GM18873 (cell line): ENCODE results near the gene SIK3.
A peak's percentile ranks its signal among the peaks of the same experiment; 100 is the strongest.

Experiments used
- ATAC-seq: cut with Tn5 transposase; IDR thresholded peaks from one replicate; pipeline ENCODE4 v1.9.1; 2021; ENCODE audit warnings: mild to moderate bottlenecking, moderate library complexity, moderate number of reproducible peaks; ENCODE audit not compliant: unreplicated experiment, low FRiP score

Gene SIK3

DNA sequence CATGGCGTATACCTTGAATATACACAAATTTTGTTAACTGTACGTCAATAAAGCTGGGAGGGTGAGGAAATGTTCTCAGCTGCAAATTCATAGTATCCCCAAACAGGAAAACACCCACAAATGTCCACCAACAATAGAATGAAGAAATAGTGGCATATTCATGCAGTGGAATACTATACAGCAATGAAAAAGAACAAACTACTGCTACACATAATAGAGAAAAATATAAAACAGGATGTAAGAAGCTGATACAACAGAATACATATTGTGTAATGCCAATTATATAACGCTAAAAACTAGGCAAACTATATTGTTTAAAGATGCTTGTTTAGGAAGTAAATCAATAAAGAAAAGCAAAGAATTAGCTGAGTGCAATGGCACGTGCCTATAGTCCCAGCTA, 81.5 kb downstream of the SIK3 start:
- ATAC-seq, result no peak

GRCh38 chr11:117016246-117016645, 82.0 kb downstream of the SIK3 start:
- no peak for ATAC-seq

GRCh38 chr11:117011541-117011898, 86.7 kb downstream of the SIK3 start:
- no peak for ATAC-seq

DNA sequence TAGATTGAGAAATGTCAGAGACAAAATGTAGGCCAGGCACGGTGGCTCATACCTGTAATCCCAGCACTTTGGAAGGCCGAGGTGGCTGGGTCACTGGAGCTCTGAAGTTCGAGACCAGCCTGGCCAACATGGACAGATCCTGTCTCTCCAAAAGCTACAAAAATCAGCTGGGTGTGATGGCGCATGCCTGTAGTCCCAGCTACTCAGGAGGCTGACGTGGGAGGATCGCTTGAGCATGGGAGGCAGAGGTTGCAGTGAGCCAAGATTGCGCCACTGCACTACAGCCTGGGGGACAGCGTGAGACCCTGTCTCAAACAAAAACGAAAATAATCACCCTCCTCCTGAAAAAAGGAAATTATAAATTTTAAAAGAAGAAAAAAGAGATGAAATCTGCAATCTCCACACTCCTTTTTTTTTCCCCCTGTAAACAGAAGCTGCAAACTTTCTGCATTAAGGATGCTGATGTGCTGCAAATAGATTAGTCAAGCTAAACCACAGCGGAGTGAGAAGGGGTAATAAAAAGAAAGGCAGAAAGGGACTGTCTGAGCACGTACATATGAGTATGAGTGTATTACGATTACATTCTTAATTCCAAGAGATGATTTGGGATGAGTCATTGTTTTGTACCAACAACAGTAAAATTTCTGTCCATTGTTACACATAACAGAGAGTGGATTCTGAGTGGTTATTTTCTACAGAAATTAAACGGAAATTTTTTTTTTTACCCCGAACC, 87.3 kb downstream of the SIK3 start:
- no peak for ATAC-seq

DNA sequence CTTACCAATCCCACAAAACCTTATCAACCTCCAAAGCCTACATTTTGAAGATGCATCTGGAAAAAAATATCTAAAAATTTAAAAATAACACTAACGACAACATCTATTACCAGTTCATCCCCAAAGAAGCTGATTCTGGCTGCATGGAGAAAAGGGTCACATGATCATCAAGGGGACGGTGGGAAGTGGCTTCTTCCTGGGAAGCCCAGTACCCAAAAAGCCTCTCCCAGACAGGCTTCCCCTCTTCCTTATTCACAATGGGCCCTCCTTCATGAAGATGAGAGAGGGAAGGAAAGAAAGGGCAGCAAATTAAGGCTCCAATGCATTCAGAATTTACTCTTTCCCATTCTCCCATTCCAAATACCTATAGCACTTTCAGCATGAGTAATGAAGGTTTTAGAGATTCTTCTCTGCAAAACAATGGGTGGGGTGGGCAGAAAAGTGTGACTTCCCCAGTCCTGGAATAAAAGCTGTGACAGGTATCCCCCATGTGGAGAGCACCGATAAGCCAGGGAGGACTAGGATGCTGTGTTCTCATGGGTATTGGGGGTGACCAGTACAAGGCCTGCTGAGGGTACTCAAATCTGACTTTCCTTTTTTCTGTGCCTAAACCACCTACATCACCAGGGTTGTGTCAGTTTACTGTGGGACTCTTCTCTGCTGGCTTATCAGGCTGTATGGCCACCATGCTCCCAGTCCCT, 88.2 kb downstream of the SIK3 start:
- no peak for ATAC-seq

DNA sequence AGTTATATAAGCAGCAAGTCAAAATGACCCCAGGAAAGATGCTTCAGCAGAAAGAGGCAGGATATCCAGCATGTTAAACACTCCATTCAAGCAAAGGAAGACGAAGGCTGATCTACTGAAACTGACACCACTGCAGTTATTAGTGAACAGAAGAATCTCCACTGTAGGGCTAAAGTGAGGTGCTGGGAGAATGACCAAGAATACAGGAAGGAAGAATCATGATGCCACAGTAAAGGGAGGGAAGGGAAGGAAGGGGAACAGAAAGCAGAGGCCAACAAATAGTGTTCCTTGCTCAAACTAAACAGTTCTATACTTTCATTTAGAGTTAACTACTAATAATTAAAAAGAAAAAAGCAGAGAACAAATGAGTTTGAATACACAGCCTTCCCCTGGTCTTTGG, 92.5 kb downstream of the SIK3 start:
- ATAC-seq, result no peak

GRCh38 chr11:117002639-117003299, 95.5 kb downstream of the SIK3 start:
- no peak for ATAC-seq

DNA sequence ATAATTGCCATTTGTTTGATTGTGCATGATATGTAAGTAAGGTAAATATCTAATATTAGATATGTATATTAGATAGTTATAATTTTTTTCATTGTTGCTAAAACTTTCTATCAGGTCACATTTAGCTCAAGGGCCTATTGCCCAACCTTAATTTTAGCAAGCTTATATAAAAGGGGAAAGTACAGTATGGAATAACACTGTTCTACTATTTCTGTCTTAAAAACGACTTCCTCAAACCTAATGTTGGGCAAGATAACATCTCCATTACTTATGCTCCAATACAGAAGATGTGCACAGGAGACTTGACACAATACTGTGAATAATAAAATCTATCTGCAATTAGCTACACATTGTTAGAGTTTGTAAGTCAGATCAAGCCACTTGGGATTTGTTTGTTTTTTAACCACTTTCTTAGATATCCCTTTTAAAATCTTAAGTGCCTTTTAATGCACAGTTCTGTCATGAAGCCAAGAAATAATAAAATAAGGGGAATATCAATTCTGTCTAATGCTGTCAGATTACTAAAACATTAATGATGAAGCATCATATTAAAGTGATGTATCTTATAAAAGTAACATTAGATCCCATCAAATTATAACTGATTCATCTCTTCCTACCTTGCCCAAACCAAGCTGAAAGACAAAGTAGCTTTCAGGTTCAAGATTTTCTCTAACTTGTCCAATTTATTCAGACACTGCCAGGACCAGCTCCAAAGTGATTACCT, 98.1 kb downstream of the SIK3 start:
- ATAC-seq, result no peak

- no peak for ATAC-seq
Measured at GRCh38 chr11:116997071-116997470, 101.2 kb downstream of the SIK3 start.

DNA sequence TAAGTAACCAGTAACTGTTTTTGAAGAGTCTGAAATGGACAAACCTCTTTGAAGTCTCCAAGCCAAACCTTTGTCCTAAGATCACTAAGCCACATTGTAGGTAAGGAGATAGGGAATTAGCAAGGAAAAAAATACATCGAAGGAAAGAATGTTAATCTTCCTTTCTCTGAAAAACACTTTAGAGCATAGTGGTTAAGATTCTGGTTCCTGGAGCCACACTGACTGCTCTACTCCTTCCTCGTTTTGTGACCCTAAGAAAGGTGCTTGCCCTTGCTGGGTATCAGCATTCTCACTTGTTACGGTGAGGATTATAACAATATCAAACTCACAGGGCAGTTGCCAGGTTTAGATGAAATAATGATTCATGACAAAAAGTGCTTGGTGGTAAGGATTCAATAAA, 104.0 kb downstream of the SIK3 start:
- ATAC-seq, result no peak

DNA sequence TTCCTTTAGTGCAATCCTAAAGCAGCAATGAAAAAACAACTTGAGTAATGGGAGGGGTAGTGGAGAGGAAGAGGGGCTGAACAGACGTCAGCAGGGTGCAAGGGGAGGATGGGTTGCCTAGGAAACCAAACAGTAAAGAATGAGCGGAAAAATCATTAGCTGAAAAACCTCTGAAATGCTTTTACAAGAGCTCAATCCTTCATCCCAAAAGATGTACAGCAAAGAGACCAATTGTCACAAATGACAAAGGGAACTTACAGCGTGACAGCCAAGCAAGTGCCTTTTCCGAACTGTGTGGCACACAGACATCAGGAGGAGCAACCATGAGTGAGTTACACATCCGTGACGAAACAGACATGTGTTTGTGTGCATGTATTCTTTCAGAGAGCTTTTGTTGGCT, 104.6 kb downstream of the SIK3 start:
- ATAC-seq, result no peak

GRCh38 chr11:116991491-116991890, 106.7 kb downstream of the SIK3 start:
- no peak for ATAC-seq

- no peak for ATAC-seq
Measured at GRCh38 chr11:116990811-116991210, 107.4 kb downstream of the SIK3 start.

GRCh38 chr11:116990061-116990473, 108.2 kb downstream of the SIK3 start:
- no peak for ATAC-seq

- ATAC-seq, result no peak
Measured at GRCh38 chr11:116989184-116989583, 109.0 kb downstream of the SIK3 start.

DNA sequence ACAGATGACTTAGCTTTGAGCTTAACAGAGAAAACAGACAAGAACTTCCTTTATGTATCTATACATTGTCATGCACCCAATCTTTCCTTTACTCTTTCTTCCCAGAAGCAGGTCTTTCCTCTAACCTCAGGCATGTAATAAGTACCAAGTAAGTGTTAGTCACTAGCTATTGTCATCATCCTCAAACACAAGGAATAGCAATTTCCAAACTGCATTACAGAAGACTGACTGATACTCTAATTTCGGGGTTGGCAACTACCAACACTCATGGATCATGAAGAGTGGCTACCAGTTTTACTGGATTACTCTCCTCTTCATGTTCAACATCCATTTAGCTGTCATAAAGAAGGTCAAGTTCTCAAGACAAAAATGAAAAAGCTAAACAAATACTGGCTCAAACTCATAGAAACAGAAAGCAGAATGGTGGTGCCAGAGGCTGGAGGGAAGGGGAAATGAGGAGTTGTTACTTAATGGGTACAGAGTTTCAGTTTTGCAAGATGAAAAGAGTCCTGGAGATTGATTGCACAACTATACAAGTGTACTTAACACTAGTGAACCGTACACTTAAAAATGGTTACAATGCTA, 111.6 kb downstream of the SIK3 start:
- ATAC-seq, result no peak

GRCh38 chr11:116984589-116984988, 113.6 kb downstream of the SIK3 start:
- no peak for ATAC-seq

- no peak for ATAC-seq
Measured at GRCh38 chr11:116984186-116984585, 114.0 kb downstream of the SIK3 start.

GRCh38 chr11:116981266-116981885, 116.9 kb downstream of the SIK3 start:
- ATAC-seq, result no peak

DNA sequence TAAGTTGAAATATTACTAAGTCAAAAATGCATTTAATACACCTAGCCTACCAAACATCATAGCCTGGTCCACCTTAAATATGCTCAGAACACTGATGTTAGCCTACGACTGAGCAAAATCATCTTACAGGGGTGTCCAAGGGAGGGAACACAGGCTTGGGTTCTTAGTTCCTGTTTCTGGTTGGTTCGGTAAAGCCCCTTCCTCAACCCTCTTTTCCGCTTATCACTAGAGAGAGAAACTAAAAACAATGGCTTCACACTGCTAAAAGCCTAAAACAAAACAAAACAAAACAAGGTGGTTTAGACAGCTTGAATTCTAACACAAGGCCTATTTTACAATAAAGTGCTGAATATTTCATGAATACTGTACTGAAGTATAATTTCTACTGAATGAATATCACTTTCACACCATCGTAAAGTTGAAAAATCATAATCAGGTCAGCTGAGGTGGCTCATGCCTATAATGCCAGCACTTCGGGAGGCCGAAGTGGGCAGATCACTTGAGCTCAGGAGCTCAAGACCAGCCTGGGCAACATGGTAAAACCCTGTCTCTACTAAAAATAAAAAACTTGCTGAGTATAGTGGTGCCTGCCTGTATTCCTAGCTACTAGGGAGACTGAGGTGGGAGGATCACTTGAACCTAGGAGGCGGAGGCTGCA, 118.0 kb downstream of the SIK3 start:
- ATAC-seq, result peak; percentile 84
